Mesenchymal stem cell (in vitro differentiated cells and primary cell): ENCODE measurements around the gene ZSWIM7.

ENCODE experiments used
- DNase-seq: peaks from one replicate; pipeline ENCODE4 v3.0.0-alpha.2; 2013
- H2AFZ ChIP-seq: one replicate; pipeline ENCODE4 v1.6.1; 2013; ENCODE audit warnings: low read depth, mild to moderate bottlenecking, control low read depth, inconsistent platforms, low read length, moderate library complexity
- H2AK5ac ChIP-seq: 2 replicates; pipeline ENCODE4 v1.6.1; 2013; ENCODE audit warnings: low read length, moderate library complexity, mild to moderate bottlenecking, inconsistent platforms; ENCODE audit not compliant: severe bottlenecking
- H2BK120ac ChIP-seq: one replicate; pipeline ENCODE4 v1.6.1; 2013; ENCODE audit warnings: low read depth, mild to moderate bottlenecking, inconsistent platforms, low read length, moderate library complexity
- H2BK12ac ChIP-seq, 2 experiments: one replicate each; pipeline ENCODE4 v1.6.1; 2013; ENCODE audit warnings: inconsistent platforms in 2 of 2, low read length in 2 of 2, mild to moderate bottlenecking in 2 of 2, moderate library complexity in 2 of 2, control low read depth in 1 of 2
- H2BK15ac ChIP-seq: one replicate; pipeline ENCODE4 v1.6.1; 2013; ENCODE audit warnings: mild to moderate bottlenecking, low read depth, inconsistent platforms; ENCODE audit not compliant: poor library complexity, severe bottlenecking
- H2BK5ac ChIP-seq: 2 replicates; pipeline ENCODE4 v1.6.1; 2013; ENCODE audit warnings: low read depth, mild to moderate bottlenecking, low read length, control low read depth, inconsistent platforms; ENCODE audit not compliant: poor library complexity, severe bottlenecking
- H3K14ac ChIP-seq, 2 experiments: one replicate each; pipeline ENCODE4 v1.6.1; 2013; ENCODE audit warnings: inconsistent platforms in 2 of 2, low read length in 2 of 2, control low read depth in 1 of 2, mild to moderate bottlenecking in 1 of 2, moderate library complexity in 1 of 2
- H3K18ac ChIP-seq, 2 experiments: one replicate each; pipeline ENCODE4 v1.6.1; 2013; ENCODE audit warnings: inconsistent platforms in 2 of 2, low read length in 2 of 2, control low read depth in 1 of 2, low read depth in 1 of 2, mild to moderate bottlenecking in 1 of 2
- H3K23ac ChIP-seq, 2 experiments: one replicate each; pipeline ENCODE4 v1.6.1; 2013; ENCODE audit warnings: inconsistent platforms in 2 of 2, low read length in 2 of 2, mild to moderate bottlenecking in 2 of 2, moderate library complexity in 2 of 2, control low read depth in 1 of 2
- H3K27ac ChIP-seq: 2 replicates; pipeline ENCODE4 v1.5.1; 2013; ENCODE audit warnings: mild to moderate bottlenecking, moderate library complexity, low read length, control low read depth, inconsistent platforms; ENCODE audit not compliant: poor library complexity, severe bottlenecking
- H3K27me3 ChIP-seq, 2 experiments: 2 replicates each; pipeline versions ENCODE4 v1.6.1 to v1.7.0; 2013; ENCODE audit warnings: low read length in 2 of 2, mild to moderate bottlenecking in 2 of 2, moderate library complexity in 2 of 2, control low read depth in 1 of 2, inconsistent platforms in 1 of 2; ENCODE audit not compliant: control insufficient read depth in 1 of 2, insufficient read depth in 1 of 2
- H3K36me3 ChIP-seq, 2 experiments: 2 replicates each; pipeline versions ENCODE4 v1.6.1 to v1.7.0; 2013; ENCODE audit warnings: low read length in 2 of 2, control low read depth in 1 of 2, inconsistent platforms in 1 of 2, low read depth in 1 of 2, mild to moderate bottlenecking in 1 of 2; ENCODE audit not compliant: insufficient read depth in 2 of 2, control insufficient read depth in 1 of 2
- H3K4ac ChIP-seq, 2 experiments: one replicate each; pipeline ENCODE4 v1.6.1; 2013; ENCODE audit warnings: inconsistent platforms in 2 of 2, low read length in 2 of 2, mild to moderate bottlenecking in 2 of 2, moderate library complexity in 2 of 2, control low read depth in 1 of 2, low read depth in 1 of 2
- H3K4me1 ChIP-seq: 2 replicates; pipeline ENCODE4 v1.6.1; 2013; ENCODE audit warnings: low read depth, low read length, control low read depth; ENCODE audit not compliant: control insufficient read depth, insufficient read depth
- H3K4me2 ChIP-seq: 2 replicates; pipeline ENCODE4 v1.6.1; 2013; ENCODE audit warnings: low read length, mild to moderate bottlenecking, inconsistent platforms; ENCODE audit not compliant: poor library complexity, severe bottlenecking
- H3K4me3 ChIP-seq, 2 experiments: 2 replicates each; pipeline versions ENCODE4 v1.5.1 to v1.7.0; 2013; ENCODE audit warnings: low read length in 2 of 2, mild to moderate bottlenecking in 2 of 2, control low read depth in 1 of 2, low read depth in 1 of 2; ENCODE audit not compliant: insufficient read depth in 1 of 2
- H3K79me1 ChIP-seq: replicated peaks from 2 replicates; pipeline ENCODE4 v1.6.1; 2013; ENCODE audit warnings: mild to moderate bottlenecking, control low read depth, low read length, inconsistent platforms; ENCODE audit not compliant: poor library complexity, severe bottlenecking
- H3K9ac ChIP-seq: 2 replicates; pipeline ENCODE4 v1.7.0; 2013; ENCODE audit warnings: mild to moderate bottlenecking, low read length, moderate library complexity
- H3K9me3 ChIP-seq: 2 replicates; pipeline ENCODE4 v1.7.0; 2013; ENCODE audit warnings: mild to moderate bottlenecking, low read length; ENCODE audit not compliant: control insufficient read depth
- H4K8ac ChIP-seq: one replicate; pipeline ENCODE4 v1.6.1; 2013; ENCODE audit warnings: inconsistent platforms, mild to moderate bottlenecking, low read length, moderate library complexity
- H4K91ac ChIP-seq: one replicate; pipeline ENCODE4 v1.6.1; 2013; ENCODE audit warnings: mild to moderate bottlenecking, low read length, inconsistent platforms
- WGBS: methylation state at CpG from one replicate; pipeline ENCODE4 v1.1.7; 2013; ENCODE audit warnings: mixed read lengths; 5-methylcytosine and 5-hydroxymethylcytosine counted together

Gene ZSWIM7

GRCh38 chr17:16040710-16041251, 41.3 kb upstream of the ZSWIM7 start:
- H3K4ac ChIP-seq = no peak overlapping the region
- no peak overlapping the region for H3K27ac ChIP-seq
- H2BK5ac ChIP-seq = no peak overlapping the region
- H3K14ac ChIP-seq = no peak overlapping the region
- H3K9ac ChIP-seq = peak overlapping the region; percentile 17
- no peak overlapping the region for H2BK120ac ChIP-seq
- WGBS = 95% methylated on average over 3 of the region's 4 CpGs
- no peak overlapping the region for H3K4me2 ChIP-seq
- H4K91ac ChIP-seq = no peak overlapping the region
- no peak overlapping the region for H4K8ac ChIP-seq
- H2BK12ac ChIP-seq = no peak overlapping the region
- H2BK15ac ChIP-seq = no peak overlapping the region
- no peaks in the 10 kb centered on the region for H3K27me3 ChIP-seq
- no peaks in the 10 kb centered on the region for H3K4me1 ChIP-seq
- H2AK5ac ChIP-seq = no peak overlapping the region
- no peak overlapping the region for H2AFZ ChIP-seq
- no peak for DNase-seq
- H3K4me3 ChIP-seq = no peak overlapping the region
- H3K36me3 ChIP-seq = peaks cover 21 to 90% of the 10 kb centered on the region in 2 experiments
- no peak overlapping the region for H3K18ac ChIP-seq
- no peak overlapping the region for H3K23ac ChIP-seq
- peaks cover 11% of the 10 kb centered on the region for H3K79me1 ChIP-seq
- peaks cover 4% of the 10 kb centered on the region for H3K9me3 ChIP-seq

GRCh38 chr17:16037636-16038035, 38.1 kb upstream of the ZSWIM7 start:
- Histone ChIP-seq H2AK5ac (no peak overlapping the region), H3K4me2 (peak overlapping the region; percentile 19), H3K18ac (no peak overlapping the region), H3K36me3 (peaks cover 23 to 89% of the 10 kb centered on the region in 2 experiments), H3K4me3 (no peak overlapping the region), H2BK5ac (no peak overlapping the region), H2BK120ac (no peak overlapping the region), H3K4me1 (no peaks in the 10 kb centered on the region), H2BK15ac (no peak overlapping the region), H3K27ac (peak overlapping the region; percentile 57), H3K9ac (peak overlapping the region; percentile 39), H3K4ac (no peak overlapping the region), H3K23ac (no peak overlapping the region), H3K79me1 (peaks cover 9% of the 10 kb centered on the region), H4K8ac (no peak overlapping the region), H3K14ac (no peak overlapping the region), H2AFZ (no peak overlapping the region), H3K9me3 (peaks cover 4% of the 10 kb centered on the region), H3K27me3 (no peaks in the 10 kb centered on the region), H4K91ac (no peak overlapping the region), H2BK12ac (no peak overlapping the region)
- DNase-seq = no peak

GRCh38 chr17:16036261-16036660, 36.8 kb upstream of the ZSWIM7 start:
- Histone ChIP-seq H3K27ac (no peak overlapping the region), H2BK15ac (no peak overlapping the region), H3K4me1 (no peaks in the 10 kb centered on the region), H4K8ac (no peak overlapping the region), H3K4me2 (no peak overlapping the region), H2BK120ac (no peak overlapping the region), H3K9me3 (peaks cover 4% of the 10 kb centered on the region), H3K36me3 (peaks cover 22 to 94% of the 10 kb centered on the region in 2 experiments), H3K23ac (no peak overlapping the region), H2BK5ac (no peak overlapping the region), H3K18ac (no peak overlapping the region), H3K4ac (no peak overlapping the region), H3K79me1 (peaks cover 11% of the 10 kb centered on the region), H3K27me3 (no peaks in the 10 kb centered on the region), H2BK12ac (no peak overlapping the region), H3K4me3 (no peak overlapping the region), H2AFZ (no peak overlapping the region), H3K14ac (no peak overlapping the region), H3K9ac (no peak overlapping the region), H4K91ac (no peak overlapping the region), H2AK5ac (no peak overlapping the region)
- no peak for DNase-seq
- 94% methylated on average over 2 of the region's 2 CpGs for WGBS

- no peak overlapping the region for H3K18ac ChIP-seq
- H3K27ac ChIP-seq = no peak overlapping the region
- WGBS = 97% methylated on average over 5 of the region's 7 CpGs
- H2AFZ ChIP-seq = no peak overlapping the region
- no peak overlapping the region for H3K14ac ChIP-seq
- peaks cover 4% of the 10 kb centered on the region for H3K9me3 ChIP-seq
- H3K36me3 ChIP-seq = peaks cover 22 to 97% of the 10 kb centered on the region in 2 experiments
- H3K79me1 ChIP-seq = peaks cover 15% of the 10 kb centered on the region
- no peak overlapping the region for H3K23ac ChIP-seq
- no peak overlapping the region for H4K91ac ChIP-seq
- H3K27me3 ChIP-seq = no peaks in the 10 kb centered on the region
- no peak overlapping the region for H3K4me3 ChIP-seq
- H3K4me2 ChIP-seq = no peak overlapping the region
- H3K9ac ChIP-seq = no peak overlapping the region
- no peak for DNase-seq
- H2BK15ac ChIP-seq = no peak overlapping the region
- H4K8ac ChIP-seq = no peak overlapping the region
- H2BK5ac ChIP-seq = no peak overlapping the region
- H3K4me1 ChIP-seq = no peaks in the 10 kb centered on the region
- H2AK5ac ChIP-seq = no peak overlapping the region
- no peak overlapping the region for H2BK12ac ChIP-seq
- no peak overlapping the region for H3K4ac ChIP-seq
- no peak overlapping the region for H2BK120ac ChIP-seq
Measured at GRCh38 chr17:16033729-16034349, 34.3 kb upstream of the ZSWIM7 start.
